DND-41 (cell line): Measurements from ENCODE around the gene GET4.

Experiments
- CTCF ChIP-seq: IDR thresholded peaks from 2 replicates; pipeline ENCODE4 v1.5.1; 2012; ENCODE audit warnings: borderline replicate concordance, low read length, moderate library complexity, mild to moderate bottlenecking; ENCODE audit not compliant: poor library complexity, severe bottlenecking; ENCODE audit errors: extremely low read depth
- EZH2 ChIP-seq: IDR thresholded peaks from 3 replicates; pipeline ENCODE4 v1.6.1; 2012; ENCODE audit warnings: borderline replicate concordance, low read depth, mild to moderate bottlenecking, moderate library complexity, low read length, inconsistent platforms; ENCODE audit not compliant: severe bottlenecking

DNA sequence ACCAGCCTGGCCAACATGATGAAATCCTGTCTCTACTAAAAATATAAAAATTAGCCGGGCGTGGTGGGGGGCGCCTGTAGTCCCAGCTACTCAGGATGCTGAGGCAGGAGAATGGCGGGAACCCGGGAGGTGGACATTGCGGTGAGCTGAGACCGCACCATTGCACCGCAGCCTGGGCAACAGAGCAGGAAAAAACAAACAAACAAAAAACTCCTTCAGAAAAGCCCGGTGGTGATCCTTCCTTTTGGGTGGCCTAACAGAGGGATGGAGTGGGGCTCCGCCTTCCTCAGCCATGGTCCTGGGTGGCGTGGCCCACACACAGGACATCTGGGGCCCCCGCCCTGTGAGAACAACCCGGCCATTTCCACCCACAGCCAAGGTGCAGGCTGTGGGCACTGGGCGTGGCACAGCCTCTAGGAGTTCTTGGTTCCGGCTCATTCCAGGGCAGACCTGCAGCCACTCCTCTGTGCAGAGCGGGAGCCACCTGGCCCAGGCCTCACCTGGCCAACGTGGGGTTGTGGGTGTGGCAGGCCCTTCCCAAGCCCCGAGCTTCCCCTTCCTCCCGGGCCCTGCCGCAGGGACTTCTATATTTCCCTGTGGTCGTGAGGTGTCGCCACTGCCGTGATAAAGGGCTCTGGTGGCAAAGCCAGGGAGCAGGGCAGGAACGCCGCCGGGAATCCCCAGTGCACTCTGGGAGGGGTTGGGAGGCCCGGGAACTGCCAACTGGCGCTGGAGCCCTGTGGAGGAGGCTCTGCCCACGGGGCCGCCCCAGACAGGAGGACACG lies 37.6 kb downstream of the GET4 start:
- TF ChIP-seq CTCF (no peak), EZH2 (no peak)
